K562 (cell line): Measurements from ENCODE around the gene GRHL3. TPM values are rescaled to one million over a fixed set of nuclear protein-coding genes. Genes with fewer than 3 reads are reported as not detected.
A peak's percentile ranks its signal among the peaks of the same experiment; 100 is the strongest.

ENCODE experiments used
- ATAC-seq: fragments of 200-7000 bp; cut with Tn5 transposase; 3 replicates; pipeline ENCODE4 v1.9.1; 2020; ENCODE audit warnings: moderate library complexity
- BruUV-seq: library from RNA; stranded (reverse); fragments of 400-500 nt; replicated peaks from 2 replicates; lab custom pipeline; 2021; lab: Mats Ljungman, UMichigan
- CTCF ChIA-PET: fragments of 300-600 bp; formaldehyde crosslinking; extraction: SDS; loops from one replicate; lab custom pipeline; 2021; ENCODE audit warnings: low intra/inter-chr PET ratio; lab: Yijun Ruan, JAX
- POLR2A ChIA-PET: fragments of 300-600, 350-650 bp; sonication (Branson Sonifier 250); formaldehyde crosslinking; extraction: SDS; loops from one replicate; lab custom pipeline; 2021; ENCODE audit warnings: antibody characterized with exemption, inconsistent platforms; lab: Yijun Ruan, JAX
- DNase-seq, 4 experiments: peaks; one replicate each; pipeline versions ENCODE4 v3.0.0 to v3.0.0-alpha.2; 2011 to 2018; ENCODE audit warnings: low spot score in 3 of 4, mixed read lengths in 3 of 4; ENCODE audit errors: extremely low read depth in 1 of 4
- FAIRE-seq: peaks from 2 replicates; lab custom pipeline; 2011; peaks lifted over from hg19 to GRCh38; lab: Jason Lieb, UNC
- H2AFZ ChIP-seq: 2 replicates; pipeline ENCODE4 v1.6.0; 2011; ENCODE audit warnings: low read depth, low read length, control low read depth, inconsistent platforms
- H3K27ac ChIP-seq: fragments of 200-600 bp; 3 replicates; pipeline ENCODE4 v1.8.0; 2011; ENCODE audit warnings: low read depth, mild to moderate bottlenecking, control low read depth, inconsistent platforms, low read length, moderate library complexity, mixed read lengths; ENCODE audit errors: extremely low read depth
- H3K27me3 ChIP-seq, 2 experiments: fragments of 300-600 bp in 1 of 2; 2 replicates in 1 of 2; 3 replicates in 1 of 2; pipeline versions ENCODE4 v1.6.0 to v1.8.0; 2011; ENCODE audit warnings: inconsistent platforms in 2 of 2, low read length in 2 of 2, mild to moderate bottlenecking in 1 of 2, mixed read lengths in 1 of 2, moderate library complexity in 1 of 2; ENCODE audit not compliant: control insufficient read depth in 2 of 2, insufficient read depth in 2 of 2
- H3K36me3 ChIP-seq: fragments of 300-600 bp; 3 replicates; pipeline ENCODE4 v1.8.0; 2011; ENCODE audit warnings: mild to moderate bottlenecking, low read length, inconsistent platforms; ENCODE audit not compliant: control insufficient read depth, insufficient read depth
- H3K4me1 ChIP-seq, 2 experiments: fragments of 200-600 bp in 1 of 2; replicated peaks in 1 of 2; 2 replicates in 1 of 2; 3 replicates in 1 of 2; pipeline versions ENCODE4 v1.5.1 to v1.8.0; 2011; ENCODE audit warnings: inconsistent platforms in 2 of 2, low read length in 2 of 2, mild to moderate bottlenecking in 1 of 2, mixed read lengths in 1 of 2, moderate library complexity in 1 of 2; ENCODE audit not compliant: control insufficient read depth in 2 of 2, insufficient read depth in 2 of 2
- H3K4me2 ChIP-seq: 2 replicates; pipeline ENCODE4 v1.6.1; 2011; ENCODE audit warnings: low read length, control low read depth, inconsistent platforms, mixed read lengths; ENCODE audit not compliant: insufficient read depth
- H3K4me3 ChIP-seq: fragments of 200-600 bp; sonication (generic), shearing (Covaris generic); 2 replicates; pipeline ENCODE4 v1.5.1; 2016; ENCODE audit warnings: control low read depth, inconsistent platforms
- H3K79me2 ChIP-seq: fragments of 200-600 bp; 3 replicates; pipeline ENCODE4 v1.8.0; 2011; ENCODE audit warnings: low read length, inconsistent platforms; ENCODE audit not compliant: control insufficient read depth, insufficient read depth
- H3K9ac ChIP-seq, 2 experiments: 2 replicates each; pipeline versions ENCODE4 v1.6.0 to v1.6.1; 2011; ENCODE audit warnings: low read depth in 2 of 2, low read length in 2 of 2, control low read depth in 1 of 2, inconsistent platforms in 1 of 2, mild to moderate bottlenecking in 1 of 2, mixed read lengths in 1 of 2; ENCODE audit not compliant: insufficient read depth in 1 of 2
- H3K9me1 ChIP-seq: one replicate; pipeline ENCODE4 v1.6.0; 2011; ENCODE audit warnings: inconsistent platforms, mild to moderate bottlenecking, low read length, moderate library complexity; ENCODE audit not compliant: control insufficient read depth, insufficient read depth
- H3K9me3 ChIP-seq: replicated peaks from 2 replicates; pipeline ENCODE4 v1.5.1; 2011; ENCODE audit warnings: low read depth, low read length, inconsistent platforms; ENCODE audit not compliant: control insufficient read depth, insufficient read depth
- H4K20me1 ChIP-seq: replicated peaks from 2 replicates; pipeline ENCODE4 v1.6.1; 2011; ENCODE audit warnings: low read length, inconsistent platforms, mixed read lengths; ENCODE audit not compliant: control insufficient read depth, insufficient read depth
- CAMTA2 ChIP-seq: fragments of 250-450 bp; sonication (Bioruptor Pico); conservative IDR thresholded peaks from 2 replicates; pipeline ENCODE4 v1.5.1; 2022
- CBFA2T3 ChIP-seq: fragments of 450-650 bp; IDR thresholded peaks from 2 replicates; pipeline ENCODE4 v1.6.1; 2017
- CUX1 ChIP-seq: fragments of 200-800 bp; sonication (Bioruptor generic); IDR thresholded peaks from 2 replicates; pipeline ENCODE4 v1.6.1; 2016; ENCODE audit warnings: missing genetic modification characterization, missing compliant biosample characterization
- MTA2 ChIP-seq: fragments of 450-650 bp; IDR thresholded peaks from 2 replicates; pipeline ENCODE4 v1.6.1; 2016; ENCODE audit warnings: low read depth
- SPI1 ChIP-seq: IDR thresholded peaks from 2 replicates; pipeline ENCODE4 v1.6.1; 2011; ENCODE audit warnings: low read depth, low read length, control low read depth, borderline replicate concordance
- TEAD2 ChIP-seq: fragments of 450-650 bp; IDR thresholded peaks from 2 replicates; pipeline ENCODE4 v1.6.1; 2016; ENCODE audit warnings: missing genetic modification characterization, control low read depth, missing compliant biosample characterization
- ZNF436 ChIP-seq: fragments of 250-450, 450-650 bp; sonication (Bioruptor Pico); formaldehyde crosslinking; IDR thresholded peaks from 2 replicates; pipeline ENCODE4 v1.7.0; 2020; ENCODE audit warnings: mild to moderate bottlenecking
- ZNF561 ChIP-seq: fragments of 450-650 bp; formaldehyde crosslinking; conservative IDR thresholded peaks from 2 replicates; pipeline ENCODE4 v1.4.0; 2020; ENCODE audit warnings: mild to moderate bottlenecking, moderate library complexity
- ZNF707 ChIP-seq: fragments of 250-450 bp; sonication (Bioruptor Pico); conservative IDR thresholded peaks from 2 replicates; pipeline ENCODE4 v1.8.0; 2022; ENCODE audit warnings: inconsistent platforms, mild to moderate bottlenecking, moderate library complexity
- ZNF764 ChIP-seq: fragments of 250-450 bp; sonication (Bioruptor Pico); IDR thresholded peaks from 2 replicates; pipeline ENCODE4 v1.4.0; 2020; ENCODE audit warnings: low read depth, mild to moderate bottlenecking, moderate library complexity
- WGBS: fragments of 100-300 bp; shearing (Covaris generic); methylation state at CpG from one replicate; pipeline ENCODE4 v1.1.6; 2016; ENCODE audit warnings: low coverage, mixed read lengths; ENCODE audit not compliant: insufficient coverage; ENCODE audit errors: missing lambda C conversion rate; 5-methylcytosine and 5-hydroxymethylcytosine counted together
- in situ Hi-C: fragments of 300-500 bp; cut with MboI; formaldehyde crosslinking; loops from 4 replicates; pipeline ENCODE4 v1.15.0; 2018; ENCODE audit warnings: inconsistent platforms, mixed read lengths
- intact Hi-C: fragments of 100-400 bp; cut with micrococcal nuclease; formaldehyde crosslinking; loops from 2 replicates; pipeline ENCODE4 v1.14.2; 2022
- polyA plus RNA-seq, 8 experiments: library from polyadenylated mRNA; depleted of rRNA in 4 of 8; stranded (reverse) in 5 of 8; unstranded in 3 of 8; fragments of >200 nt; fragmentation: Nextera tagmentation in 2 of 8; fragmentation: Illumina TruSeq in 1 of 8; extraction: Ambion mirVana in 2 of 8; extraction: Trizol in 1 of 8; gene quantifications; 2 replicates each; pipeline versions ENCODE4 v1.2.1 to v1.2.3, GENCODE V29; 2011 to 2014; ENCODE audit warnings: inconsistent platforms in 1 of 8, missing spikeins in 1 of 8
- total RNA-seq, 7 experiments: library from RNA; depleted of rRNA in 6 of 7; stranded (reverse); fragments of >200 nt in 6 of 7; fragmentation: Illumina TruSeq in 2 of 7; extraction: Trizol in 2 of 7; gene quantifications; 2 replicates each; pipeline versions ENCODE4 v1.2.1 to v1.2.3, GENCODE V29; 2011 to 2021; ENCODE audit warnings: low replicate concordance in 1 of 7

GRHL3 gene
- total and polyA plus RNA-seq, 9 of the 15 experiments (the other 6 are each of a cell fraction or from before 2014, with no cell fraction given), result 0.01 to 0.04 TPM; not detected in 7

GRCh38 chr1:24373044-24373443 lies 53.9 kb downstream of the GRHL3 start:
- no TSS peak for BruUV-seq
- Histone ChIP-seq H3K9me1 (no peaks in the 10 kb centered on the region), H2AFZ (no peak overlapping the region), H4K20me1 (no peaks in the 10 kb centered on the region; the same call in 1 of the 2 replicates), H3K4me2 (no peak overlapping the region), H3K36me3 (no peaks in the 10 kb centered on the region), H3K4me1 (no peaks in the 10 kb centered on the region), H3K9ac (no peak overlapping the region), H3K4me3 (no peak overlapping the region), H3K79me2 (no peaks in the 10 kb centered on the region), H3K27me3 (peaks cover 0 to 14% of the 10 kb centered on the region in 2 experiments; a peak in 1 of 5 replicates), H3K27ac (no peak overlapping the region), H3K9me3 (no peaks in the 10 kb centered on the region)
- no peak for FAIRE-seq
- no peak for ATAC-seq
- intact Hi-C loops, result no loop called here
- DNase-seq, result no peak
- WGBS, result 15% methylated on average over 7 of the region's 7 CpGs
- ChIA-PET CTCF (interaction anchor here (0.6 kb wide), 1 partner anchor 30 kb away, joined by 3 read pairs; no protein-coding TSS in a partner anchor), POLR2A (interaction anchor here (0.8 to 1.5 kb wide), 3 partner anchors 8 to 132 kb away, joined by 3 to 11 read pairs (median 3); no protein-coding TSS in a partner anchor)
- peak; percentile 53; the same call in 1 of the 2 replicates for TF ChIP-seq SPI1
- no peak for TF ChIP-seq ZNF561 (CRISPR knock-in tag)
- in situ Hi-C loops, result no loop called here

DNA sequence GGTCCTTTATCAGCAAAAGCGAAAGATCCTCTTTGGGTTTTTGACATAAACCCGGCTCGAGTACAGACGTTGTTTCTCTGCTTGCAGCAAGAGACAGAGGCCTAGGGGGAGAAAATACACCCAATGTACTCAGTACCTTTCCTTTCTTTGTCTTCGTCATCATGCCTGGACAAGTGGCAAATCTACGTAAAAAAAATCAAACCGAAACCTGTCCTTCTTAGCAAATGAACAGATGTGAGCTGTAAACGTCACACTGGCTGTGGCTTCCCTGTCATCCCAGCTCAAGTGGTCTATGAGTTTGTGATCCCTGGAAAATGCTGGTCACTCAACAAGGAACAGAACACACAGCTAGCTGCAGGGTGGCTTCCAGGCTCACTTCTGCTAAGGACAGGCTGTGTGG lies 54.6 kb downstream of the GRHL3 start:
- peaks cover 0 to 12% of the 10 kb centered on the region in 2 experiments; a peak in 1 of 5 replicates for H3K27me3 ChIP-seq
- no peaks in the 10 kb centered on the region for H3K79me2 ChIP-seq
- H2AFZ ChIP-seq, result no peak overlapping the region
- no peaks in the 10 kb centered on the region; the same call in 1 of the 2 replicates for H4K20me1 ChIP-seq
- H3K4me1 ChIP-seq, result no peaks in the 10 kb centered on the region
- no peak for DNase-seq
- POLR2A ChIA-PET, result interaction anchor here (0.8 to 1.1 kb wide), 2 partner anchors 14 to 132 kb away, joined by 3 read pairs; no protein-coding TSS in a partner anchor
- CTCF ChIA-PET, result no interaction called here
- no peaks in the 10 kb centered on the region for H3K36me3 ChIP-seq
- intact Hi-C loops (loop anchor here (1.0 kb wide), 1 partner anchor 9 kb away; no protein-coding TSS in a partner anchor), in situ Hi-C loops (no loop called here)
- no peak overlapping the region for H3K4me3 ChIP-seq
- no peaks in the 10 kb centered on the region for H3K9me3 ChIP-seq
- FAIRE-seq, result no peak
- H3K27ac ChIP-seq, result no peak overlapping the region
- WGBS, result 27% methylated on average over 8 of the region's 8 CpGs
- no peak overlapping the region for H3K9ac ChIP-seq
- no TSS peak for BruUV-seq
- H3K4me2 ChIP-seq, result no peak overlapping the region
- H3K9me1 ChIP-seq, result no peaks in the 10 kb centered on the region
- no peak for ATAC-seq
- TF ChIP-seq ZNF436 (CRISPR knock-in tag), result no peak
- no peak for TF ChIP-seq CUX1
- no peak for TF ChIP-seq ZNF764 (CRISPR knock-in tag)
- TF ChIP-seq ZNF707 (CRISPR knock-in tag), result no peak
- TF ChIP-seq CAMTA2 (CRISPR knock-in tag), result no peak
- no peak for TF ChIP-seq TEAD2 (tag)
- no peak for TF ChIP-seq MTA2
- no peak for TF ChIP-seq CBFA2T3
